MM.1S (cell line): ENCODE results near the gene CAGE1.

Experiments used
- DNase-seq: peaks from one replicate; pipeline ENCODE4 v3.0.0-alpha.2; 2015
- H2AFZ ChIP-seq: fragments of 300-600 bp; sonication (generic); 2 replicates; pipeline ENCODE4 v1.6.0; 2016; ENCODE audit warnings: antibody characterized with exemption, low read length
- H3F3A ChIP-seq: fragments of 300-600 bp; sonication (generic); 2 replicates; pipeline ENCODE4 v1.6.1; 2016; ENCODE audit warnings: mild to moderate bottlenecking, antibody characterized with exemption, low read length, moderate library complexity, mixed read lengths; ENCODE audit not compliant: insufficient read depth
- H3K27ac ChIP-seq: fragments of 300-600 bp; sonication (generic); 2 replicates; pipeline ENCODE4 v1.5.1; 2016; ENCODE audit warnings: mild to moderate bottlenecking, low read length
- H3K27me3 ChIP-seq: fragments of 300-600 bp; sonication (generic); replicated peaks from 2 replicates; pipeline ENCODE4 v1.6.0; 2016; ENCODE audit warnings: low read length; ENCODE audit not compliant: insufficient read depth
- H3K36me3 ChIP-seq: fragments of 300-600 bp; sonication (generic); replicated peaks from 2 replicates; pipeline ENCODE4 v1.6.1; 2016; ENCODE audit warnings: mild to moderate bottlenecking, low read length, mixed read lengths; ENCODE audit not compliant: insufficient read depth
- H3K4me1 ChIP-seq: fragments of 300-600 bp; sonication (generic); 2 replicates; pipeline ENCODE4 v1.6.1; 2016; ENCODE audit warnings: low read length, mixed read lengths
- H3K4me2 ChIP-seq: fragments of 300-600 bp; sonication (generic); 2 replicates; pipeline ENCODE4 v1.6.0; 2016; ENCODE audit warnings: low read depth, low read length
- H3K4me3 ChIP-seq: fragments of 300-600 bp; sonication (generic); 2 replicates; pipeline ENCODE4 v1.5.1; 2016; ENCODE audit warnings: low read length, mixed read lengths
- H3K79me2 ChIP-seq: fragments of 300-600 bp; sonication (generic); 2 replicates; pipeline ENCODE4 v1.6.1; 2016; ENCODE audit warnings: mixed run types, low read length, mixed read lengths
- H3K9ac ChIP-seq: fragments of 300-600 bp; sonication (generic); 2 replicates; pipeline ENCODE4 v1.6.1; 2016; ENCODE audit warnings: low read length, mixed read lengths
- H3K9me2 ChIP-seq: fragments of 300-600 bp; sonication (generic); replicated peaks from 2 replicates; pipeline ENCODE4 v1.6.1; 2016; ENCODE audit warnings: mild to moderate bottlenecking, low read length, mixed read lengths; ENCODE audit not compliant: insufficient read depth
- H3K9me3 ChIP-seq: fragments of 300-600 bp; sonication (generic); replicated peaks from 2 replicates; pipeline ENCODE4 v1.6.1; 2016; ENCODE audit warnings: mild to moderate bottlenecking, low read length, mixed read lengths; ENCODE audit not compliant: insufficient read depth
- H4K20me1 ChIP-seq: fragments of 300-600 bp; sonication (generic); 2 replicates; pipeline ENCODE4 v1.6.1; 2016; ENCODE audit warnings: mild to moderate bottlenecking, low read length, moderate library complexity, mixed read lengths; ENCODE audit not compliant: insufficient read depth
- CTCF ChIP-seq: fragments of 300-600 bp; sonication (generic); IDR thresholded peaks from 2 replicates; pipeline ENCODE4 v1.5.1; 2016; ENCODE audit warnings: antibody characterized with exemption, low read length, mixed read lengths
- EZH2 ChIP-seq: fragments of 300-600 bp; sonication (generic); optimal IDR thresholded peaks from 2 replicates; pipeline ENCODE3; 2017; ENCODE audit warnings: low read depth, mild to moderate bottlenecking, antibody characterized with exemption, low read length, mixed read lengths
- EZH2phosphoT487 ChIP-seq: fragments of 300-600 bp; sonication (generic); IDR thresholded peaks from 2 replicates; pipeline ENCODE4 v1.6.1; 2018; ENCODE audit warnings: antibody characterized with exemption, low read length

Gene CAGE1

GRCh38 chr6:7334685-7335084, 54.9 kb downstream of the CAGE1 start:
- no peak overlapping the region for H3K27ac ChIP-seq
- no peaks in the 10 kb centered on the region for H3K79me2 ChIP-seq
- DNase-seq, result no peak
- no peak overlapping the region for H3K4me3 ChIP-seq
- H3K36me3 ChIP-seq, result no peaks in the 10 kb centered on the region
- H3K4me1 ChIP-seq, result no peaks in the 10 kb centered on the region
- H3K4me2 ChIP-seq, result no peak overlapping the region
- H3F3A ChIP-seq, result no peaks in the 10 kb centered on the region
- TF ChIP-seq EZH2phosphoT487 (no peak), EZH2 (no peak)
- no peak overlapping the region for H3K9ac ChIP-seq
- no peaks in the 10 kb centered on the region for H3K9me3 ChIP-seq
- no peaks in the 10 kb centered on the region for H3K9me2 ChIP-seq
- H3K27me3 ChIP-seq, result no peaks in the 10 kb centered on the region
- H4K20me1 ChIP-seq, result no peaks in the 10 kb centered on the region
- no peak overlapping the region for H2AFZ ChIP-seq

GRCh38 chr6:7332090-7332745, 57.3 kb downstream of the CAGE1 start:
- Histone ChIP-seq H3F3A (no peaks in the 10 kb centered on the region), H3K79me2 (no peaks in the 10 kb centered on the region), H3K9me2 (no peaks in the 10 kb centered on the region), H3K27ac (no peak overlapping the region), H3K36me3 (no peaks in the 10 kb centered on the region), H4K20me1 (no peaks in the 10 kb centered on the region), H3K4me3 (no peak overlapping the region), H3K27me3 (no peaks in the 10 kb centered on the region), H3K9me3 (no peaks in the 10 kb centered on the region), H3K4me1 (no peaks in the 10 kb centered on the region), H3K9ac (no peak overlapping the region), H3K4me2 (no peak overlapping the region), H2AFZ (no peak overlapping the region)
- DNase-seq, result no peak
- TF ChIP-seq EZH2 (no peak), CTCF (no peak), EZH2phosphoT487 (no peak)

GRCh38 chr6:7331452-7331851, 58.1 kb downstream of the CAGE1 start:
- H3F3A ChIP-seq, result no peaks in the 10 kb centered on the region
- no peak for DNase-seq
- H3K9me2 ChIP-seq, result no peaks in the 10 kb centered on the region
- H3K79me2 ChIP-seq, result no peaks in the 10 kb centered on the region
- TF ChIP-seq CTCF (no peak), EZH2 (no peak)
- H3K9ac ChIP-seq, result no peak overlapping the region
- no peaks in the 10 kb centered on the region for H3K36me3 ChIP-seq
- H3K9me3 ChIP-seq, result no peaks in the 10 kb centered on the region
- no peak overlapping the region for H3K4me3 ChIP-seq
- no peaks in the 10 kb centered on the region for H3K4me1 ChIP-seq
- no peaks in the 10 kb centered on the region for H4K20me1 ChIP-seq
- H3K27ac ChIP-seq, result no peak overlapping the region
- no peak overlapping the region for H2AFZ ChIP-seq
- no peaks in the 10 kb centered on the region for H3K27me3 ChIP-seq
- H3K4me2 ChIP-seq, result no peak overlapping the region

- TF ChIP-seq CTCF (no peak), EZH2 (no peak), EZH2phosphoT487 (no peak)
- H3K9me3 ChIP-seq, result no peaks in the 10 kb centered on the region
- no peaks in the 10 kb centered on the region for H3K36me3 ChIP-seq
- H4K20me1 ChIP-seq, result no peaks in the 10 kb centered on the region
- no peaks in the 10 kb centered on the region for H3K27me3 ChIP-seq
- H3K9me2 ChIP-seq, result no peaks in the 10 kb centered on the region
- no peaks in the 10 kb centered on the region for H3K4me1 ChIP-seq
- H3K4me2 ChIP-seq, result no peak overlapping the region
- no peak overlapping the region for H2AFZ ChIP-seq
- H3K9ac ChIP-seq, result no peak overlapping the region
- no peak for DNase-seq
- H3K79me2 ChIP-seq, result no peaks in the 10 kb centered on the region
- no peaks in the 10 kb centered on the region for H3F3A ChIP-seq
- H3K27ac ChIP-seq, result no peak overlapping the region
- H3K4me3 ChIP-seq, result no peak overlapping the region
Measured at GRCh38 chr6:7328243-7328642, 61.3 kb downstream of the CAGE1 start.
